Measurements from ENCODE around the gene SRRM4. TPM values are rescaled to one million over a fixed set of nuclear protein-coding genes. Genes with fewer than 3 reads are reported as not detected.

Gene SRRM4
- total RNA-seq, 1 donor, result not detected

DNA sequence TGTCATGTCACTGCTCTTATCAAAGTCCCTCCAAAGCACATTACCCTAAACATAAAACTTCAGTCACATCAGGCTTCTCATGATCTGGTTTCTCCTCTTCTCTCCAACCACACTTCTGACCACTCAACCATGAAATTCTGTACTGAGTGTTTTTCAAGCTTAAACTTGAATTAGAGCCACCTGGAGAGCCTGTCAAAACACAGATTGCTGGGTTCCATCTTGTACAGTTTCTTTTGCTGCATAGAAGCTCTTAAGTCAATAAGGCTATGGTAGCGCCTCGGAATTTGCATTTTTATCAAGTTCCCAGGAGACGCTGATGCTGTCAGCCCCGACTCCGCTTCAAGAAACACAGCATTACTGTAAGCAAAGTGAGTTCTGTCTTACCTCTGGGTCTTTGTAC, 16.4 kb upstream of the SRRM4 start:
- H3K4me3 ChIP-seq (ENCODE audit: low read depth, low read length), result no peak overlapping the region
- no peak for DNase-seq (ENCODE audit: low read depth)
- TF ChIP-seq, protein P1, sequence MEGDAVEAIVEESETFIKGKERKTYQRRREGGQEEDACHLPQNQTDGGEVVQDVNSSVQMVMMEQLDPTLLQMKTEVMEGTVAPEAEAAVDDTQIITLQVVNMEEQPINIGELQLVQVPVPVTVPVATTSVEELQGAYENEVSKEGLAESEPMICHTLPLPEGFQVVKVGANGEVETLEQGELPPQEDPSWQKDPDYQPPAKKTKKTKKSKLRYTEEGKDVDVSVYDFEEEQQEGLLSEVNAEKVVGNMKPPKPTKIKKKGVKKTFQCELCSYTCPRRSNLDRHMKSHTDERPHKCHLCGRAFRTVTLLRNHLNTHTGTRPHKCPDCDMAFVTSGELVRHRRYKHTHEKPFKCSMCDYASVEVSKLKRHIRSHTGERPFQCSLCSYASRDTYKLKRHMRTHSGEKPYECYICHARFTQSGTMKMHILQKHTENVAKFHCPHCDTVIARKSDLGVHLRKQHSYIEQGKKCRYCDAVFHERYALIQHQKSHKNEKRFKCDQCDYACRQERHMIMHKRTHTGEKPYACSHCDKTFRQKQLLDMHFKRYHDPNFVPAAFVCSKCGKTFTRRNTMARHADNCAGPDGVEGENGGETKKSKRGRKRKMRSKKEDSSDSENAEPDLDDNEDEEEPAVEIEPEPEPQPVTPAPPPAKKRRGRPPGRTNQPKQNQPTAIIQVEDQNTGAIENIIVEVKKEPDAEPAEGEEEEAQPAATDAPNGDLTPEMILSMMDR (IDR thresholded peaks at IDR 0.05; ENCODE audit: insufficient read depth, low read depth, low read length), result no peak

DNA sequence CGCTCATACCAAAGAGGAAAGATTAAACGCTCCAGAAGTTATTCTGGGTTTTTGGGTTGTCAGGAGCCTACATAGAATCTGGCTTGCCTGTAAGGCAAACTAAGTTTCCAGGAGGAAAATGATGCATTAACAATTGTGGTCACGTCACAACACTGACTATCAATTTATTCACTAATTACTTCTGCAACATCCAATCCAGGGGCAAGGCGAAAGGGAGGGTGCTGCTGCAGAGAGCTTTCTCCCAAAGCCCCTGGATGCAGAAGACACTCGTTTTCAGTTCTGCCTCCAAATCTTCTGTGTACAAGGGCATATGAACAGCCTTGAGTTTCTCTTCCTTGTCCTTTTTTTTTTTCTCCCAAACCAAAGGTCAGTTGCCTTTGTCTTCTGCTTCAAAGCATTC, 10.5 kb upstream of the SRRM4 start:
- DNase-seq (ENCODE audit: low read depth), result no peak
- H3K4me3 ChIP-seq (ENCODE audit: low read depth, low read length), result no peak overlapping the region
- TF ChIP-seq, protein P1 (IDR thresholded peaks at IDR 0.05; ENCODE audit: insufficient read depth, low read depth, low read length), result no peak

DNA sequence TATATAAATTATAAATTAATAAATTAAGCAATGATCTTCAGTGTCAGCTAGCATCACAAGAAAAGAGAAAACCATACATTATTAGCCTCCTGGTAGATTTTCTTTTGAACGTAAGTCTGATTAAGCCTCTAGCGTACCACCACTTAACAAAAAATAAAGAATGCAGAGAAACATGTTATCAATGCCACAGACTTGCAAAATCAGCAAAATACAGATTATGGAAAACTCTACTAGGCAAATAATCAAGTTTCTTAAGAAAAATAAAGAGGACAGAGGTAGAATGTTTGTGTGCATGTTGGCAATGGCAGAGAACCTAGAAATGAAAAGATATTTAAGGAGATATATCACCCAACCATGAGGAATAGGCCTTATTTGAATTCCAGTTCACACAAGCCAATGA, 8.4 kb upstream of the SRRM4 start:
- TF ChIP-seq, protein P1 (IDR thresholded peaks at IDR 0.05; ENCODE audit: insufficient read depth, low read depth, low read length), result no peak
- no peak for DNase-seq (ENCODE audit: low read depth)
- H3K4me3 ChIP-seq (ENCODE audit: low read depth, low read length), result no peak overlapping the region

DNA sequence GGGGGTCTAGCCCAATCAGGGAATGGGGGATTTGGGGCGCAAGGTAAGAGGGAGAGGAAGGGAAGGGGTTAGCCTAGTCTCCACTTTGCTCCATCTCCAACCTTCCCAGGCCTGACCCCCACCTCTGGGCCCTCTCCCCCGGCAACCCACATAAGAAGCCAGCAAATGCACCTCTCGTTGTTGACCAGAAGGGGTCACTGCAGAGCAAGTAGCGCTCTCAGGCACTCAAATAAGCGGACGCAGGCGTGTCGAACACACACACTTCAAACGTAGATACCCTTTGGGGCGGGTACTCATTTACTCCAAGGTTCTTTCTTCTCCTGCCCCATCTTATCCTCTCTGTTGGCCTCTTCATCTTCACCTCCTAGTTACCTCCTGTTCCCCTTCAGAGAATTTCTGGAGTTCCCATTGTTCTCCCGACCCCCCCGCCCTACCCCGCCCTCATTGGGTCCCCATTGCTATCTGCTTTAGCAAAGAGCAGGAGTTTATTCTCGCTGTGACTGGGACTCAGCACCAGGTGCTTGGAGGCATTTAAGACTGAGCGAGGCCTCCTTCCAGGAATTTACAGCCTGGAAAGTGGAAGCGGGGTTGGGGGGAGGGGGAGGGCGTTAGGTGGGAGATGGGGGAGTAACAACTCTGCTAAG, 1.5 kb upstream of the SRRM4 start:
- TF ChIP-seq, protein P1 (IDR thresholded peaks at IDR 0.05; ENCODE audit: insufficient read depth, low read depth, low read length), result peak; percentile 66
- DNase-seq (ENCODE audit: low read depth), result peak; percentile 30
- H3K4me3 ChIP-seq (ENCODE audit: low read depth, low read length), result no peak overlapping the region

DNA sequence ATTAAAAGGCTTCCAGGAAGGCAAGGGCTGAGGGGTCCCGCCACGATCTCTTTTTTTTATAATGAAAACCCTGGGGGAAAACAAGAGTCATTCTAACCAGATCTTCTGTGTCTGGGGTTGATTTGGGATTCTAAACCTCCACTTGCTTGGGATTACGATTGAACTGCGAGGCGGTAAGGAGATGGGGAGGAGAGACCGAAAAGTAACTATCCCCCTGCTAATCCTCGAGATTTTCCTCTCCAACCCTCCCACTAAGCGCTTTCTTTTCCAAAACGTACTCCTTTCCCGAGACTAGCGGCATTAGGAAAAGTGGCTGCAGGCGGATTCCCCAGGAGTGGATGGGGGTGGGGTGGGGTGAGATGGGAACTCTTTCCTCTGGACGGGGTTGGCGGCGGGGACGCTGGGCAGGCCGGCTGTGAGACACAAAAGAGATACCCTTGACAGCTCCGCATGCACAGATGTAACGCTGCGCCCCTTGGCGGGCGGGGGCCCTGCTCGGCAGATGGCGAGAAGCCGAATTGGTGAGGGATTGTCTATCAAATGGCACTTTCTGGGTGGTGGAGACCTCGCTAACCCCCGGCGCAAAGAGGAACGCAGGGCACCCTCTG, 830 bp upstream of the SRRM4 start:
- no peak overlapping the region for H3K4me3 ChIP-seq (ENCODE audit: low read depth, low read length)
- TF ChIP-seq, protein P1 (IDR thresholded peaks at IDR 0.05; ENCODE audit: insufficient read depth, low read depth, low read length), result no peak
- no peak for DNase-seq (ENCODE audit: low read depth)

DNA sequence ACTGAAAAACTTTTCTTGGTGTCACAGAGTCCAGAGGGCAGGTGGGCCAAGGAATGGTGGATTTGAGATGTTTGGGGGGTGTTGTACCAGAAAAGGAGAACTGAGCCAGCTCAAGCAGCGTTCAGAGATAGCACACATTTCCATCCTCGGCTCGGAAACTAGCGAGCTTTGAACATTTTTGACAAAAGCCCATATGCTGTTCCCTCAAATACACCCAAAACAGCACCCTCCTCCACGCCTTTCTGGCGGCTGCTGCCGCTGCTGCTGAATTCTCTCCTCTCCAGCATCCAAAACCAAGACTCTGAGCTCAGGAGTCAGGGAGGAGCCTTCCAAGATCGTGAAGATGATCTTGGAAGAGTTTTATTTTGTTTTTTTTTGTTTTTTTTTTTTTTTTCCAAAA, 961 bp downstream of the SRRM4 start:
- TF ChIP-seq, protein P1 (IDR thresholded peaks at IDR 0.05; ENCODE audit: insufficient read depth, low read depth, low read length), result no peak
- DNase-seq (ENCODE audit: low read depth), result no peak
- H3K4me3 ChIP-seq (ENCODE audit: low read depth, low read length), result no peak overlapping the region

Measured in fibroblast of villous mesenchyme (primary cell).